ENCODE results near the gene SMYD5.
A peak's percentile ranks its signal among the peaks of the same experiment; 100 is the strongest.
"Not testable (repeated sequence)": the region's sequence is repeated elsewhere in the genome, so short reads cannot be mapped to it uniquely, and the experiment has no call there.

The SMYD5 gene

GRCh38 chr2:73214120-73215035 is at the start of gene SMYD5:
SMYD5 (plus strand) TSS chr2:73214245; CDS start chr2:73214267, 22 bp downstream.
- DNase-seq (ENCODE audit: low spot score) (peak; percentile 95), FAIRE-seq (peak; percentile 81)

DNA sequence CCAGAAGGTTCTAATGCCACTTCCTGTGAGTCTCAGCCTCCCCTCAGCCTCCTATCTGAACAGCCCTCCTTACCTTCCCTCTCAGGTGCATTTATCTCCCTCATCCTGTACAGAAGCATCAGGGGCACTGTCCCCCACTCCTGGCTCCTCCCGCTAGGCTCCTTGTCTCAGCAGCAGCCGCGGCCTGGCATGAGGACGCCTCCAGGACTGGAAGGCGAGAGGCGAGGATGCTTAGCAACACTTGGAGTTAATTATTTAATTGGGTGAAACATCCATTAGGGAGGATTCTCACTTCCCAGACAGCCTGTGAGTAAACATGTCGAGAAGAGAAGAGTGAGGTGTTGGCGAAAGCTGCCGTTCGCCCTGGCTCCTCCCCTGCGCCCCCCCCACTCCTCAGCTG is 48.1 kb upstream of the SMYD5 start:
- DNase-seq (ENCODE audit: low spot score); FAIRE-seq: not testable (repeated sequence)

DNA sequence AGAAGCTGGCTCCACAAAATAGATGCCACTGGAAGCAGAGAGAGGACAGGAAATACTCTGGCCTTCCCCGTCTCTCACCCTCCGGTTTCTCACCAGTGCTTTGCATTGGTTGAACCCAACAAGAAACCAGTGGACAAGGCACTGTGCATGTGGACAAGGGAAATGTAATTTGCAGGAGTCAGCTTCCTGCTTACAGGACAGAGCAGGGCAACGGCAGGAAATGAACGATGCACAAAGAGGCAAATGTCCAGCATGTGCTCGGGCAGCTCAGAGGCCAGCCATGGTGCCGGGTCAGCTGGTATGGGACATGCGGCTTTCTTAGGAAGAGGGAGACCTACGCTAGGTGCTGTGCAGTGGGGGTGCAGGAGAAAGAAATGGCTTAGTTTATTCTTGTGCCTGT is 47.2 kb upstream of the SMYD5 start:
- not testable (repeated sequence) for DNase-seq (ENCODE audit: low spot score)
- peak; percentile 83 for FAIRE-seq

- FAIRE-seq; DNase-seq (ENCODE audit: low spot score): not testable (repeated sequence)
These were observed 45.7 kb upstream of the SMYD5 start for GRCh38 chr2:73168348-73168747.

GRCh38 chr2:73170341-73170740 is 43.7 kb upstream of the SMYD5 start:
- FAIRE-seq; DNase-seq (ENCODE audit: low spot score): not testable (repeated sequence)

DNA sequence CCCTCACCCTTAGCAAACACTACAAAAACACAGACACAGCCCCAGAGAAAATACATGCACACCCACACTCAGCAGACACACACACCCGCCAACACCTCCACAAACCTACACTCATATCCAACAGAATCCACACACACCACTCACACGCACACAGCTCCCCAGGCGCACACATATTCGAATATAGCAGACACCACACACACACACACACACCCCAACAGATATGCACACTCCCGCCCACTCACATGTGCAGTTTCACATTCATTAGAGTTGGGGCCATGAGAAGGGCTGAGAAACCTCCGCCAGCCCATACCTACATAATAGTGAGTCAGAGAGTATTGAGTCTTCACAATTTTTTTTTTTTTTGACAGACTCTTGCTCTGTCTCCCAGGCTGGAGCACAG is 41.1 kb upstream of the SMYD5 start:
- FAIRE-seq = no peak
- no peak for DNase-seq (ENCODE audit: low spot score)

- DNase-seq (ENCODE audit: low spot score) = no peak
- no peak for FAIRE-seq
These were observed 40.3 kb upstream of the SMYD5 start for GRCh38 chr2:73173781-73174180.

DNA sequence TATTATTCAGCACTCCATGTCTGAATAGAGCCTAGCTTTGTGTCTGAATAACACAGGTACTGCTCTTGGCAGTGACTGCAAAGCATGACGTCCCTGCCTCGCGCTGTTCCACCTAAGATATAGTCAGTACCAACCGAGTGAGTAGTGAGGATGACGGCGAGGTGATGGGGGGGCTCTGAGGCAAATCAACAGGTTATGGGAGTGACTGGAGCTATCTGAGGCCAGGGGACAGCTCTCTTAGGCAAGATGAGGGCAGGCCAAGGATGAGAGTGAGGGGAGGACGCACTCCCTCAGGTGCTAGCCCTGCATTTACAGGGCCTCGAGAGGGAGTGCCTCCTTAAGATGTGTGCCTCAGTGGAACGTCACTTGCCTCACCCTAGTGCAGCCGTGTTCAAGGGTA is 39.8 kb upstream of the SMYD5 start:
- no peak for FAIRE-seq

GRCh38 chr2:73174941-73175662 is 38.9 kb upstream of the SMYD5 start:
- no peak for DNase-seq (ENCODE audit: low spot score)

More for the DNA sequence above, 39.8 kb upstream of the SMYD5 start:
- no peak for DNase-seq (ENCODE audit: low spot score)

GRCh38 chr2:73175663-73176204 is 38.3 kb upstream of the SMYD5 start:
- FAIRE-seq = no peak
- DNase-seq (ENCODE audit: low spot score) = no peak

More at GRCh38 chr2:73174941-73175662, 38.9 kb upstream of the SMYD5 start:
- FAIRE-seq = no peak

- FAIRE-seq = no peak
- no peak for DNase-seq (ENCODE audit: low spot score)
These were observed 37.7 kb upstream of the SMYD5 start for GRCh38 chr2:73176205-73176880.

GRCh38 chr2:73176881-73177644 is 37.0 kb upstream of the SMYD5 start:
- FAIRE-seq = peak; percentile 70
- peak; percentile 98 for DNase-seq (ENCODE audit: low spot score)

DNA sequence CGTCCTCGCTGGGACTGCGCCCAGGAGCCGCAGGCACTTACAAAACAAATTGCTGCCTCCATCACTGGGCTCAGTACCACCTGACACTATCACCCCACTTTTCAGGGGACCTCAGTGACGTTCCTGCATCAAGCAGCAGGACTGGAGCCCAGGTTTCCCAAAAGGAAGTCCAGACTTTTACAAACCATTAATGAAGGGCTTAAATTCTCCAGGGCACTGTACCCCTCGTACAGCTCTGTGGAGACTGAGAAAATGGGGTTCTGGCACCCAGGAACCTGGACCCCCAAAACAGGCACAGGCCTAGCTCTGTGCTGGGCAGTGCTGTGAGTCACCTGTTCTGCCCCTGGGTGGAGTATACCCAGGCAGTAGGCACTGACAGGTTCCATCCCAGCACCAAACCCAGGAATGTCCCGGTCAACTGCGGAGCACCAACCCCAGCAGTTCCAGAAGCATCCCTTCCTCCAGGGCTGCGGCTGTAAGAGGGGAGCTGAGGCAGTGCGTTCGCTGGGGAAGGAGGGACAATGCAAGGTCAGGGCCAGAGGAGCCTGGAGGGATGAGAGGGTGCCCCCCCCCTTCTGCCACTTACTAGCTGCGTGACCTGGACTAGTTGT is 36.3 kb upstream of the SMYD5 start:
- peak; percentile 17 for FAIRE-seq
- DNase-seq (ENCODE audit: low spot score) = peak; percentile 57

- FAIRE-seq (no peak), DNase-seq (ENCODE audit: low spot score) (no peak)
These were observed 28.1 kb upstream of the SMYD5 start for GRCh38 chr2:73185965-73186364.

DNA sequence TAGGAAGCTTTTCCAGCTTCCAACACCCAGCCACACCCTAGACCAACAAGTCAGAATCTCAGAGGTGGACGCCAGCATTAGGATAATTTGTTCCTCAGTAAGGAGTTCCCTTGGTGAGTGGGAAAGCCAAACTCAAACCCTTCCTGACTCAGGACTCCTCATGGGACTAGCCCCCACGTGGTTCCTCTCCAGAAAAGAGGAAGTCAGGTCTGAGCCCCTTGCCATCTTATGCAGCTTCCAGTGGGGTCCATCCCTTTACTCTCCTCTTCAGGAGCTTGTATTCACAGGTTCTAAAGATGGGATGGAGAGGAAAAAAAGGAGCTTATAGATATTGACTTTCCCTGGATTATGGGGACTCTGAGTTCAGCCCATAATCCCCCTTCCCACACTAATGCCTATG is 26.5 kb upstream of the SMYD5 start:
- FAIRE-seq (no peak), DNase-seq (ENCODE audit: low spot score) (no peak)

GRCh38 chr2:73197579-73197978 is 16.5 kb upstream of the SMYD5 start:
- DNase-seq (ENCODE audit: low spot score) = no peak
- FAIRE-seq = no peak

- FAIRE-seq; DNase-seq (ENCODE audit: low spot score): not testable (repeated sequence)
These were observed 13.8 kb upstream of the SMYD5 start for GRCh38 chr2:73200281-73200680.

GRCh38 chr2:73202156-73203054 is 11.6 kb upstream of the SMYD5 start, which contains the start of gene NOTO:
NOTO (plus strand) TSS chr2:73202574; CDS start chr2:73202667, 93 bp downstream.
- no peak for FAIRE-seq
- no peak for DNase-seq (ENCODE audit: low spot score)

Data from urothelium cell line (cell line).